Endothelial cell (in vitro differentiated cells): ENCODE data around the gene NTNG2. TPM values are rescaled to one million over a fixed set of nuclear protein-coding genes. Genes with fewer than 3 reads are reported as not detected.

Source experiments
- DNase-seq: peaks from one replicate; pipeline ENCODE4 v3.0.0; 2021; ENCODE audit warnings: low spot score
- H3K27ac Mint-ChIP-seq: one replicate; pipeline ENCODE4 v1.8.0; 2021; ENCODE audit warnings: mixed read lengths, inconsistent platforms; ENCODE audit not compliant: unreplicated experiment
- H3K27me3 Mint-ChIP-seq: one replicate; pipeline ENCODE4 v1.8.0; 2021; ENCODE audit warnings: mild to moderate bottlenecking, moderate library complexity, mixed read lengths, inconsistent platforms; ENCODE audit not compliant: unreplicated experiment
- H3K36me3 Mint-ChIP-seq: one replicate; pipeline ENCODE4 v1.8.0; 2021; ENCODE audit warnings: mild to moderate bottlenecking, low read depth, mixed read lengths, inconsistent platforms; ENCODE audit not compliant: unreplicated experiment
- H3K4me1 Mint-ChIP-seq: one replicate; pipeline ENCODE4 v1.8.0; 2021; ENCODE audit warnings: mild to moderate bottlenecking, mixed read lengths, inconsistent platforms; ENCODE audit not compliant: unreplicated experiment
- H3K4me3 Mint-ChIP-seq: one replicate; pipeline ENCODE4 v1.8.0; 2021; ENCODE audit warnings: mild to moderate bottlenecking, mixed read lengths, inconsistent platforms; ENCODE audit not compliant: unreplicated experiment
- H3K9me3 Mint-ChIP-seq: one replicate; pipeline ENCODE4 v1.8.0; 2021; ENCODE audit warnings: mixed read lengths, inconsistent platforms; ENCODE audit not compliant: unreplicated experiment
- CTCF ChIP-seq: fragments of 200-600 bp; sonication (generic); IDR thresholded peaks from one replicate; pipeline ENCODE4 v1.5.0; 2021; ENCODE audit warnings: antibody characterized with exemption; ENCODE audit not compliant: unreplicated experiment
- total RNA-seq: library from RNA; stranded (reverse); fragmentation: NEBNext Ultra II Directional; extraction: Animal tissue kit (Norgen Biotek cat#: 25700); gene quantifications from one replicate; pipeline ENCODE4 v1.2.1, GENCODE V29; 2021; ENCODE audit not compliant: unreplicated experiment

The NTNG2 gene
- total RNA-seq, 1 donor from 2014 or later, result 0.38 TPM

GRCh38 chr9:132243156-132244074 is 81.6 kb downstream of the NTNG2 start:
- H3K36me3 Mint-ChIP-seq, result no peaks in the 10 kb centered on the region
- no peak overlapping the region for H3K4me3 Mint-ChIP-seq
- DNase-seq, result no peak
- TF ChIP-seq CTCF, result no peak
- no peaks in the 10 kb centered on the region for H3K9me3 Mint-ChIP-seq
- H3K27ac Mint-ChIP-seq, result no peak overlapping the region
- H3K4me1 Mint-ChIP-seq, result peaks cover 5% of the 10 kb centered on the region
- peaks cover 22% of the 10 kb centered on the region for H3K27me3 Mint-ChIP-seq

GRCh38 chr9:132244582-132245455 is 83.0 kb downstream of the NTNG2 start:
- Mint-ChIP-seq H3K9me3 (no peaks in the 10 kb centered on the region), H3K4me3 (no peak overlapping the region), H3K27ac (no peak overlapping the region), H3K27me3 (peaks cover 18% of the 10 kb centered on the region), H3K4me1 (peaks cover 5% of the 10 kb centered on the region), H3K36me3 (no peaks in the 10 kb centered on the region)
- TF ChIP-seq CTCF, result no peak
- no peak for DNase-seq

- no peak for DNase-seq
- no peak for TF ChIP-seq CTCF
- H3K27ac Mint-ChIP-seq, result no peak overlapping the region
- H3K27me3 Mint-ChIP-seq, result peaks cover 18% of the 10 kb centered on the region
- no peaks in the 10 kb centered on the region for H3K36me3 Mint-ChIP-seq
- no peak overlapping the region for H3K4me3 Mint-ChIP-seq
- H3K9me3 Mint-ChIP-seq, result no peaks in the 10 kb centered on the region
- H3K4me1 Mint-ChIP-seq, result peaks cover 5% of the 10 kb centered on the region
These were observed 83.6 kb downstream of the NTNG2 start for GRCh38 chr9:132245465-132245864.

- DNase-seq, result no peak
- peaks cover 3% of the 10 kb centered on the region for H3K9me3 Mint-ChIP-seq
- TF ChIP-seq CTCF, result no peak
- H3K36me3 Mint-ChIP-seq, result peaks cover 7% of the 10 kb centered on the region
- H3K27me3 Mint-ChIP-seq, result peaks cover 10% of the 10 kb centered on the region
- H3K4me3 Mint-ChIP-seq, result no peak overlapping the region
- H3K4me1 Mint-ChIP-seq, result no peaks in the 10 kb centered on the region
- H3K27ac Mint-ChIP-seq, result no peak overlapping the region
These were observed 86.1 kb downstream of the NTNG2 start for GRCh38 chr9:132247942-132248341.

- no peak for TF ChIP-seq CTCF
- Mint-ChIP-seq H3K27me3 (peaks cover 4% of the 10 kb centered on the region), H3K4me1 (no peaks in the 10 kb centered on the region), H3K9me3 (peaks cover 3% of the 10 kb centered on the region), H3K36me3 (peaks cover 7% of the 10 kb centered on the region), H3K4me3 (no peak overlapping the region), H3K27ac (no peak overlapping the region)
- no peak for DNase-seq
These were observed 87.3 kb downstream of the NTNG2 start for GRCh38 chr9:132249123-132249522.
